Stimulated activated CD4-positive, alpha-beta T cell treated with anti-CD3 and anti-CD28 coated beads, Interleukin-15, amount 100 ng/mL, for 1 hour (primary cell): ENCODE measurements around the gene PDLIM4.

ENCODE experiments used
- DNase-seq, 2 donors: peaks; one replicate each; pipeline ENCODE4 v3.0.0-alpha.2; 2020; ENCODE audit warnings: low read depth in 1 of 2, low spot score in 1 of 2

PDLIM4 gene

DNA sequence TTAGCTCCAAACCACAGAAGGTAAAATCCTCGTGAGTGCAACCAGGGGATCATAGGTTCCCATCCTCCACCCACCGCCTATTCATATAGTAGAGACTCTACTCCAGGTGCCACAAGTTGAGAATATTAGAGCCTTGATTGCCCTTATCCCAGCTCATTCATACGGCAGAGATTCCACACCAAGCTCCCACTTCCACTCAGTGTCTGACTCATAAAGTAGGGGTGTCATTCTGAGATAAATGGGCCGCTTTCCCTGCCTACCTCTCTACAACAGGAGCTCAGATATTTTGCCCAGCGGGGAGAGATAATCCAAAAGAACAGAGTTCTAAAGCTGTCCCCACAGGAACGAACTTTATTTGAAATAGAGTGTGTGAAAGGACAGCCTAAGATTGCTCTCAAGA is 46.1 kb downstream of the PDLIM4 start:
- DNase-seq: no peak

DNA sequence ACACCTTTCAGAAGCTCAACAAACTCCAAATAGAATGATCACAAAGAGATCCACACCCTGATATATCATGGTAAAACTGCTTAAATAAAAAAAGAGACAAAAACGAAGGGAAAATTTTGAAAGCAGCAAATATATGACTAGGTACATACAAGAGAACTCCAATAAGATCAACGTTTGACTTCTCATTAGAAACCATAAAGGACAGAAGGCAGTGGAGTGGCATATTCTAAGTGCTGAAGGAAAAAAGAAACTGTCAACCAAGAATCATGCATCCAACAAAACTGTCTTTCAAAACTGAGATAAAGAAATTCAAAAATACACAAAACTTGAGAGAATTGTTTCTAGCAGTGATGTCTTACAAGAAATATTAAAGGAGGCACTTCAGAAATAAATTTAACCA is 47.9 kb downstream of the PDLIM4 start:
- DNase-seq: no peak

DNA sequence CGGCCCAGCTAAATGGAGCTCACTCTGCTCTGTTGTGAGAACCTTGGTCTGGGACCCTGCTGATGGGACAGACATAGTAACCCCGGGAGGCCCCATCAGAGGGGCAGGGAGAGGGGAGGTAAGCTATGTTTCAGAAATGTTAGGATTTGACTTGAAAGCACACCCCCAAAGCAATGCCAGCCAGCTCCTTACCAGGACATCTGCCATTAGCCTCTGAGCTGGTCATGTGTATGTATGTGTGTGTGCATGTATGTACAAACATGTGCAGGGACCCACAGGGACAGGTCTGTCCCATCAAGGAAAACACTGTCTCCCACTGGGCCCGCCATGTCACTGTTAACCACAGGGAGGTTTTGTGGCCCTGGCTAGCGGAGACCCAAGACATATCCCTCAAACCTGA is 51.2 kb downstream of the PDLIM4 start:
- DNase-seq: no peak

DNA sequence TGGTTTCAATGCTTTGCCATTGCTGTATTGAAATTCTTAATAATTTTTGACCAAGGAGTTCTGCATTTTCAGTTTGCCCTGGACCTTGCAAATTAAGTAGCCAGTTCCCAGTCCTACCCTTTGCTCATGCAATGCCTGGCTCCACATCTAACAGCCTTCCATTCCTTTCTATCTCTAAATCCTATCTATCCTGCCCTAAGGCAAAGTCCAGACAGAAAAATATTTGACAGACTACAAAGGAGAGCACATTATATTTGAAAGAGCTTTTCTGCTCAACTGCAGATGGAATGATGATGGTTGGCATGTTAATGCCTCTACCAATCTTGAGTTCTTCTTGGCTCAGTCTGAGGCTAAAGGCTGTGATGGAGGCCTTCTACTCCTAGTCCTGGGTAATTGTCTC is 52.2 kb downstream of the PDLIM4 start:
- no peak for DNase-seq

DNA sequence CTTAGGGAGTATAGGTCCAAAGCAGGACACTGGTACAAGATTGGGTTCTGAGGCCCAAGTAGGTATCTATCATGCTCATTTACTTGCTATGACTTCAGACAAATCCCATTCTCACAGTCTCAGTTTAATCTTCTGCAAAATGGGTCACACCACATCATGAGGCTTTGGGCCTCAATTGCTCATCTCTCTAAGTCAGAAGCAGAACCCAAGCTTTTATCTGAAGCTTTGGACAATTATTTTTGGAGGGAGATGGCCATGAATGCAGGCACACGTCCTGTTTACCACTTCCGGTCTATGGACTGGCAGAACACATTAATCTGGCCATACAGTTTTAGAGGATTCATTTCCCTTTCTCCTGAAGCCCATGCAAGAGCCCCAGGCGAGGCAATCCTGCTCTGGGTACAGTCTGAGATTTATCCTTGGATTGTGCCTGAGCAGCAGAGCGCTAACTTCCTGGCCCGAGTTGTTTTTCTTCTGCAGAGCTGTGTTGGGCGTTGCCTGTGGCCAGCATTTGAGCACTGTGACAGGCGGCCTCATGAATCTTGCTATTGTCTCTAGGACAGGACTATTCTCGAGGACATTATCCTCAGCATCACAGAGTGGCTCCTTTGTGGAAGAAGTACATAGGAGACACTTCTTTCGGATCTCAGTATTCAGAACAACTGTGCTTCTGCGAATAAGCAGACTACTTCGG is 52.8 kb downstream of the PDLIM4 start:
- no peak for DNase-seq

DNA sequence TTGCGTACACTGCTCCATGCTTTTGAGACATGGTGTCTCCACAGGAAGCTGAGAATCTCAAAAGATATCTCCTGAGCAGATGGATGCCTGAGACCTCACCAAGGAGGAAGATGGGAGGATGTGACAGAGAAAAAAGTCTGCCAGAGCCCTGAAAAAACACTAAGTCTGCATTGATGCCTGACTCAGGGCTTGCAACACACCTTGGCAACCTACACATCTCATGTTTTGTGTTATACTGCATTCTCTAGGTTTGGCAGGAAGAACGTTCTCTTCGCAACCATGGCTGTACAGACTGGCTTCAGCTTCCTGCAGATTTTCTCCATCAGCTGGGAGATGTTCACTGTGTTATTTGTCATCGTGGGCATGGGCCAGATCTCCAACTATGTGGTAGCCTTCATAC is 55.9 kb downstream of the PDLIM4 start:
- no peak for DNase-seq

DNA sequence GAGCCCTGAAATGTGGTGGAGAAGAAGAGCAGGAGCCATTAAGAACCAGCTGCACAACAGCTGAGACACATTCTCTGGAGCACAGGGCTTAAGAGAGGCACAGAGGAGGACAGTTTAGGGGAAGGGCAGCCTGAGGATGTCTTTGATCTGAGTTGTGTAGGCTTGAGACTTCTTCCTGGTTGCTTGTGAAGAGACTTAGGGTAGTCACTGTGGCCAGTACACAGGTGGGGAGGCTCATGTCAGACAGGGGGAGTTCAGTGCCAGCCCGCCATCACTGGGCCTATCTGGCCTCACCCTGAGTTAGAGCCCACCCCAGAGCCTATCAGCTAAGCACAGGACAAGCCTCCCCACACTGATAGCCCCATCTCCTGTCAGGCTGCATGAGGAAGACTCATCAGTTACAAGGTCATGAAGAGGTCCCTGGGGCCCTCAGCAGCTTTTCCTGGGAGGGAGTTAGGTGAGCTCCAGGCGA is 56.5 kb downstream of the PDLIM4 start:
- DNase-seq: no peak

DNA sequence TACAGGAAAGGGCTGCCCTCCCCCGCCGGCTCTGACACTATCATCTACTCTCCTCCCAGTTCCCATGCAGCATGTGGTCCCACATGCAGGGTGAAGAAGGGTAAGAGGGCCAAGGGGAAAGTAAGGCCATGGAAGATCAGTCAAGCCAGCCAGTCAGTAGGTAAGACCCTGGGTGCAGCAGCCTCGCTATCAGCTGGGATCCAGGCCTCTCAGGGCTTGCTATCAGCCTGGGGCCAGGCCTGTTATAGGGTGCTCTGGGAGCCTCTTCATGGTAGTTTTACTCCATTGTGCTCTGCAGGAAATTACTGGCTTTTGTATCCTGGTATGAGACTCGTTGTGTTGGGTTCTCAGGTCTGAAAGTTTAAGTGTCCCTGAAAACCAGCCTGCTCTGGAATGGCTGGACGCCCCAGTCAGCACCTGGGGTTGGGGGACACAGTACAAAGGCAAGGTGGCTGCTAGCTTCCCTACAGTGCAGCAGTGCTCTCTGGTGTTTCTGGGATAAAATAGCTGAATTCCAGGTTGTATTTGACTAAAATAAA is 58.1 kb downstream of the PDLIM4 start:
- no peak for DNase-seq

DNA sequence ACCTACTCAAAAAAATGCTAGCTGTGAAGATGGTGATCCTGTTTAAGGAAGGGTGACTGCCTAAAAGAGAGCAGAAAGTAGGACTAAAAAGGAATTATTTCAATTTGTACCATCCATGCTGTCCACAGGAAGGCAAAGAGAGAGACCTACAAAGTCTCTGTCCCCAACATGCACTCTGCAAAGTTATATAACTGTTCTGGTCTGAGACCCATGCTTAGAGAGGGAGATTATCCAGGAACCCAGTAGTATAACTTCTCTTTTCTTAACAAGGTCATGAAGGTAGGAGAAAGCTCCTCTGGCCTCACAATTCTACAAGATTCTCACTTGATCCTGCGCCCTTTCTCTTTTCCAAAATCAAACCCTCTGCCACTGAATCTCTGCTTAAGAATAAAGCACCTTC is 62.5 kb downstream of the PDLIM4 start:
- no peak for DNase-seq

DNA sequence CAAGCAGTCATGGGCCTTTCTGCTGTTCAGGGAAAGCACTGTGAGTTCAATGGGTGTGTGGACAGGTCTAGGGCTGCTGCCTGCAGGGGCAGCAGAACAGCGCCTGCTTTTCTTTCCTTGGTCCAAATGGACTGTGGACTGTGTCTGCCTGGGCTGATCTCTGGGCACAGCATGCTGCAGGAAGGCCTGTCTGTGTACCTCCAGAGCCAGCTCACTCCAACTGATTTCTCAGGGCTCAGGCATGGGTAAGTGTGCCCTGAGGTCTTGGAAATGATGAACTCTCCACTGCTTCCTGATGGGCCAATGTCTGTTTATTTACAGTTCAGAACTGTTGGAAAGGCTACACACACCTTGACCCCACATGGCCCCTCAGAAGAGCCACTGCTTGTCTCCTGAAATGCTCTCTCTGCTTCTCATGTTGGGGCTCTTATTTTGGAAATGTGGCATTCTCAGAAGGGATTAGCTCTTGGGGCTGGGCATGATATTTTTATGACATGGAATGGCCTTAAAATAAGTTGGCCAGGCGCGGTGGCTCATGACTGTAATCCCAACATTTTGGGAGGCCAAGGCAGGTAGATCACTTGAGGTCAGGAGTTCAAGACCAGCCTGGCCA is 63.7 kb downstream of the PDLIM4 start:
- DNase-seq: no peak

DNA sequence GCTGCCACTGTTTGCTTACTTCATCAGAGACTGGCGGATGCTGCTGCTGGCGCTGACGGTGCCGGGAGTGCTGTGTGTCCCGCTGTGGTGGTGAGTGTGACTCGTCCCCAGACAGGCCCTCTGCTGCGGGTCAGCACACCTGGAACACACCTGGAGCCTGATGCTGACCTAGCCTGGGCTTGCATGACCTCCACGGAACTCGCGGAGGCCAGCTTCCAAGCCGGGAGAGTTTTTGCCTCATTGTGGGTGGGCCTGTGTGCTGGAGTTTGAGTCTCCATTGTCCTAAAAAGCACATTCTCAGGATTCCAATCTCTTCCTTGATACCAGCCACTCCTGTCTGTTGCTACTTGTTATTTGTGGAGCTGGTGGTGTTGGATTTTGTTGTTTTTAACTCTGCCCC is 64.8 kb downstream of the PDLIM4 start:
- no peak for DNase-seq
